VCaP (cell line): Measurements from ENCODE around the gene USP27X.

Source experiments
- H3K27ac ChIP-seq: fragments of 450-650 bp; 2 replicates; pipeline ENCODE4 v1.5.1; 2017
- CTCF ChIP-seq: fragments of 450-650 bp; conservative IDR thresholded peaks from 2 replicates; pipeline ENCODE4 v1.5.1; 2017; ENCODE audit warnings: mild to moderate bottlenecking, moderate library complexity

USP27X gene

GRCh38 chrX:49848275-49848674, 31.0 kb upstream of the USP27X start:
- no peak overlapping the region for H3K27ac ChIP-seq
- TF ChIP-seq CTCF = no peak

DNA sequence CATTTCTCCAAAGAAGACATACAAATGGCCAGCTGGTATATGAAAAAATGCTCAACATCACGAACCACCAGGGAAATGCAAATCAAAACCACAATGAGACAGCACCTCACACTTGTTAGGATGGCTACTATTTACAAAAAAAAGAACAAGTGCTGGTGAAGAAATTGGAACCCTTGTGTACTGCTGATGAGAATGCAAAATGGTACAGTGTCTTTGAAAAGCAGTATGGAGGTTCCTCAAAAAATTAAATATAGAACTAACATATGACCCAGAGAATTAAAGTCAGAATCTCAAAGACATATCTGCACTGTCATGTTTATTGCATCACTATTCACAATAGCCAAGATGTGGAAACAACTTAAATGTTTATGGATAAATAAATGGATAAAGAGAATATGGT, 29.3 kb upstream of the USP27X start:
- no peak for TF ChIP-seq CTCF
- no peak overlapping the region for H3K27ac ChIP-seq

GRCh38 chrX:49853661-49854060, 25.6 kb upstream of the USP27X start:
- no peak for TF ChIP-seq CTCF
- H3K27ac ChIP-seq = no peak overlapping the region

DNA sequence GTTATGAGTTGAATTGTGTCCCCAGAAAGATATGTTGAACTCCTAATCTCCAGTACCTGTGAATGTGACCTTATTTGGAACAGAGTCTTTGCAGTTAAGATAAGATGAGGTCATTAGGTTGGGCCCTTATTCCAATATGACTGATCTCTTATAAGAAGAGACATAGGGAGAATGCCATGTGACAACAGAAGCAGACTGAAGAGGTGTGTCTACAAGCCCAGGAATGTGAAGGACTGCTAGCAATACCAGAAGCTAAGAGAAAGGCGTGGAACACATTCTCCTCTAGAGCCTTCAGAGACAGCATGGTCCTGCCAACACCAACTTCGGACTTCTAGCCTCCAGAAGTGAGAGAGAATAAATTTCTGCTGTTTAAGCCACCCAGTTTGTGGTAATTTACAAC, 22.5 kb upstream of the USP27X start:
- no peak overlapping the region for H3K27ac ChIP-seq
- TF ChIP-seq CTCF = no peak

GRCh38 chrX:49858341-49858740, 20.9 kb upstream of the USP27X start:
- no peak overlapping the region for H3K27ac ChIP-seq
- no peak for TF ChIP-seq CTCF

GRCh38 chrX:49859491-49859890, 19.8 kb upstream of the USP27X start:
- TF ChIP-seq CTCF = no peak
- no peak overlapping the region for H3K27ac ChIP-seq

GRCh38 chrX:49860867-49861535, 18.3 kb upstream of the USP27X start:
- TF ChIP-seq CTCF = no peak
- no peak overlapping the region for H3K27ac ChIP-seq
